Fibroblast of lung (primary cell): ENCODE measurements around the gene TRIM54. TPM values are rescaled to one million over a fixed set of nuclear protein-coding genes. Genes with fewer than 3 reads are reported as not detected.
A peak's percentile ranks its signal among the peaks of the same experiment; 100 is the strongest.

ENCODE experiments used
- DNase-seq, 2 donors: peaks; one replicate each; pipeline versions ENCODE4 v3.0.0 to v3.0.0-alpha.2; 2010; ENCODE audit warnings: low read depth in 2 of 2
- H2AFZ ChIP-seq: 2 replicates; pipeline ENCODE4 v1.5.1; 2012; ENCODE audit warnings: low read length, control low read depth, inconsistent platforms
- H3K27ac ChIP-seq: 2 replicates; pipeline ENCODE4 v1.5.1; 2011; ENCODE audit warnings: low read length, control low read depth; ENCODE audit not compliant: insufficient read depth
- H3K27me3 ChIP-seq: 2 replicates; pipeline ENCODE4 v1.5.1; 2011; ENCODE audit warnings: mild to moderate bottlenecking, low read length; ENCODE audit not compliant: control insufficient read depth, insufficient read depth
- H3K36me3 ChIP-seq: 2 replicates; pipeline ENCODE4 v1.5.1; 2011; ENCODE audit warnings: low read length; ENCODE audit not compliant: control insufficient read depth, insufficient read depth
- H3K4me1 ChIP-seq: 2 replicates; pipeline ENCODE4 v1.5.1; 2011; ENCODE audit warnings: low read length; ENCODE audit not compliant: control insufficient read depth, insufficient read depth; ENCODE audit errors: extremely low read depth
- H3K4me2 ChIP-seq: 2 replicates; pipeline ENCODE4 v1.5.1; 2011; ENCODE audit warnings: low read length, control low read depth; ENCODE audit not compliant: insufficient read depth; ENCODE audit errors: extremely low read depth
- H3K4me3 ChIP-seq, 4 experiments: fragments of 200-600 bp in 1 of 4; sonication (generic) in 1 of 4; replicated peaks in 1 of 4; 2 replicates each; pipeline ENCODE4 v1.5.1; 2011 to 2016; ENCODE audit warnings: low read length in 4 of 4, low read depth in 3 of 4, mild to moderate bottlenecking in 3 of 4, control low read depth in 2 of 4, inconsistent platforms in 1 of 4, mixed read lengths in 1 of 4; ENCODE audit not compliant: insufficient read depth in 1 of 4; ENCODE audit errors: control extremely low read depth in 1 of 4
- H3K79me2 ChIP-seq: 2 replicates; pipeline ENCODE4 v1.5.1; 2012; ENCODE audit warnings: mild to moderate bottlenecking, low read length, inconsistent platforms; ENCODE audit not compliant: control insufficient read depth, insufficient read depth
- H3K9ac ChIP-seq: 2 replicates; pipeline ENCODE4 v1.5.1; 2011; ENCODE audit warnings: mild to moderate bottlenecking, low read length, control low read depth; ENCODE audit not compliant: insufficient read depth
- H3K9me3 ChIP-seq: 2 replicates; pipeline ENCODE4 v1.5.1; 2012; ENCODE audit warnings: low read depth, low read length; ENCODE audit not compliant: control insufficient read depth, insufficient read depth
- H4K20me1 ChIP-seq: 2 replicates; pipeline ENCODE4 v1.5.1; 2011; ENCODE audit warnings: low read length; ENCODE audit not compliant: control insufficient read depth, insufficient read depth; ENCODE audit errors: extremely low read depth
- EZH2 ChIP-seq: IDR thresholded peaks from 2 replicates; pipeline ENCODE4 v1.5.1; 2012; ENCODE audit warnings: low read length, control low read depth, mild to moderate bottlenecking; ENCODE audit errors: missing control alignments
- polyA plus RNA-seq, 2 donors: library from polyadenylated mRNA; depleted of rRNA in 1 of 2; stranded (reverse) in 1 of 2; unstranded in 1 of 2; fragments of >200 nt; gene quantifications; 2 replicates each; pipeline ENCODE4 v1.2.1, GENCODE V29; 2011 to 2012; ENCODE audit warnings: missing spikeins in 1 of 2
- total RNA-seq: library from RNA; depleted of rRNA; stranded (reverse); fragments of >200 nt; gene quantifications from 2 replicates; pipeline ENCODE4 v1.2.1, GENCODE V29; 2014
- TF ChIP-seq, protein P1 (sequence below), 2 donors: IDR thresholded peaks in 1 of 2; conservative IDR thresholded peaks in 1 of 2; 1 replicate in 1 of 2; 2 replicates in 1 of 2; pipeline ENCODE4 v1.5.1; 2011 to 2012; ENCODE audit warnings: low read length in 2 of 2, control low read depth in 1 of 2, inconsistent platforms in 1 of 2, low read depth in 1 of 2, mild to moderate bottlenecking in 1 of 2

The TRIM54 gene
- total and polyA plus RNA-seq, 2 donors (not counting 1 experiment from before 2014, with no cell fraction given), result 0.17 TPM; not detected in 1

DNA sequence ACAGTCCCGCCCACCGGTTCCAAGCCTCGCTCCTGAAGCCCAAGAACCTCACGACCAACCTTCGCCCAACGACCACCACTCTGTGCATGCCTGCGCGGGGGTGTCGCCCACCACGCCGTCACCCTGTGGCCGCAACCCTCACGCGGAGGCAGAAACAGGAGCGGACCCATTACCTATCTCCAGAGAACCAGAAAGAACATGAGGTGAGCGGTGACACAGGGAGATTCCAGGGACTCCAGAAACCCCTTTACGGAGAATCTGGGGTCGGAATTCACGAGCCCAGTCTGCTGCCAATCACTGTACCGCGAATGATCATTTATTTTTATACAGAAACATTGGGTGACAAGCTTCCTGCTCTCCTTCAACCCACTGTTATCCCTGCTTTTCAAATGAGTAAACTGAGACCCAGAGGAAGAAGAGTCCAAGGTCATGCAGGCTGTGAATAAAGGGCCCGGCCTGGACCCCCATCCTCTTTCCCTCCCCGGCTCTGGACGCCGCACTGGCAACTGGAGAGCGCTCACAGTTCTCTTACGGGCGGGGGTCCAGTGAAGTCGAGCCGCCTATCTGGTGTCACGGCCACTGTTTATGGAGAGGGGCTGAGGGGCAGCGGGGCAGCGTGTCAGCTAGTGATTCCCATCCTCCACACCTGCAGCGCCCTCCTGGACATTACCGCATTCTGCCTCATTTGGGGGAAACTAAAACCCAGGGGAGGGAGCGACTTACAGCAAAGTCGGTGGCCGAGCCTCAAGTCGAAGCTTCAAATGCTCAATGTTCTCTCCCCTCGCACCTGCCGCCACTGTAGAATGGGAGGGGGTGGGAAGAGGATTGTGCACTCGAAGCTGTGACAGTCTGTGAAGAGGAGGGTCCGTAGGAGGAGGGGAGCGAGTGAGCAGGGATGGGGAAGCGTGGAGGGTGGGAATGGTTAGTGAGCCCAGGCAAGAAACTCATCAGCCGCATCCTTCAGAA is 18.7 kb upstream of the TRIM54 start:
- Histone ChIP-seq H2AFZ (no peak overlapping the region), H3K4me2 (peak overlapping the region; percentile 68), H3K36me3 (no peaks in the 10 kb centered on the region), H3K9ac (no peak overlapping the region), H3K27ac (no peak overlapping the region), H4K20me1 (no peaks in the 10 kb centered on the region), H3K79me2 (no peaks in the 10 kb centered on the region), H3K27me3 (peaks cover 77% of the 10 kb centered on the region), H3K9me3 (no peaks in the 10 kb centered on the region), H3K4me3 (peak overlapping the region in 3 of 4 experiments; percentile 21 to 52 (median 38)), H3K4me1 (peaks cover 2% of the 10 kb centered on the region)
- no peak for DNase-seq
- TF ChIP-seq EZH2, result peak; percentile 99
- TF ChIP-seq, protein P1, sequence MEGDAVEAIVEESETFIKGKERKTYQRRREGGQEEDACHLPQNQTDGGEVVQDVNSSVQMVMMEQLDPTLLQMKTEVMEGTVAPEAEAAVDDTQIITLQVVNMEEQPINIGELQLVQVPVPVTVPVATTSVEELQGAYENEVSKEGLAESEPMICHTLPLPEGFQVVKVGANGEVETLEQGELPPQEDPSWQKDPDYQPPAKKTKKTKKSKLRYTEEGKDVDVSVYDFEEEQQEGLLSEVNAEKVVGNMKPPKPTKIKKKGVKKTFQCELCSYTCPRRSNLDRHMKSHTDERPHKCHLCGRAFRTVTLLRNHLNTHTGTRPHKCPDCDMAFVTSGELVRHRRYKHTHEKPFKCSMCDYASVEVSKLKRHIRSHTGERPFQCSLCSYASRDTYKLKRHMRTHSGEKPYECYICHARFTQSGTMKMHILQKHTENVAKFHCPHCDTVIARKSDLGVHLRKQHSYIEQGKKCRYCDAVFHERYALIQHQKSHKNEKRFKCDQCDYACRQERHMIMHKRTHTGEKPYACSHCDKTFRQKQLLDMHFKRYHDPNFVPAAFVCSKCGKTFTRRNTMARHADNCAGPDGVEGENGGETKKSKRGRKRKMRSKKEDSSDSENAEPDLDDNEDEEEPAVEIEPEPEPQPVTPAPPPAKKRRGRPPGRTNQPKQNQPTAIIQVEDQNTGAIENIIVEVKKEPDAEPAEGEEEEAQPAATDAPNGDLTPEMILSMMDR (conservative IDR thresholded peaks at IDR 0.05 in 1 of 2, IDR thresholded peaks at IDR 0.05 in 1 of 2; ENCODE audit: low read depth in 1 of 2, low read length in 2 of 2), result no peak

DNA sequence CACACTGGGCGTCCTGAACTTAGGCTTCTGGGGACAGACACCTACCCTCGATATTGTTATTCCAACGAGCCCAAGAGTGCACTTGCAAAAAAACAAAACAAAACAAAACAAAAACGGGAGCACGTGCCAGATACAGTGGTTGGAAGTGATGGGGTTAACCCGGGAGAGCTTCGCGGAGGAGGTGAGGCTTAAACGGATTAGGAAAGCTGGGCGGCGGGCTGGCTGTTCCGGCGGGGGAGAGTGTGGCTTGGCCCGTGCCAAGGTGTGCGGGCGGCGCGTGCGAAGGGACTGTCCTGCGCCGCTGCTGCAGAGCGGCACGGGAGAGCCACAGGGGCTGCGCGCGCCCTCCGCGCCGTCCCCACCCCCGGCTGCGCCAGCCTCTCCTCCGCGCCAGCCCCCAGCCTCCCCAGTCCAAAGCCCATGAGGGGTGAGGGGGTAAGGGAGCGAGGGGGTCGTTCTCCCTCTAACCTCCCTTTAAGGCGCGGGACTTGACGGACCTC is 17.9 kb upstream of the TRIM54 start:
- H3K9ac ChIP-seq, result no peak overlapping the region
- H3K27ac ChIP-seq, result no peak overlapping the region
- DNase-seq, result no peak
- peaks cover 80% of the 10 kb centered on the region for H3K27me3 ChIP-seq
- peak overlapping the region; percentile 68 for H3K4me2 ChIP-seq
- H3K36me3 ChIP-seq, result no peaks in the 10 kb centered on the region
- H3K4me1 ChIP-seq, result peaks cover 2% of the 10 kb centered on the region
- H3K79me2 ChIP-seq, result no peaks in the 10 kb centered on the region
- TF ChIP-seq, protein P1 (conservative IDR thresholded peaks at IDR 0.05 in 1 of 2, IDR thresholded peaks at IDR 0.05 in 1 of 2; ENCODE audit: low read depth in 1 of 2, low read length in 2 of 2), result no peak
- TF ChIP-seq EZH2, result peak; percentile 54
- no peaks in the 10 kb centered on the region for H4K20me1 ChIP-seq
- H3K4me3 ChIP-seq, result peak overlapping the region in 1 of 4 experiments; percentile 14
- no peaks in the 10 kb centered on the region for H3K9me3 ChIP-seq
- no peak overlapping the region for H2AFZ ChIP-seq

DNA sequence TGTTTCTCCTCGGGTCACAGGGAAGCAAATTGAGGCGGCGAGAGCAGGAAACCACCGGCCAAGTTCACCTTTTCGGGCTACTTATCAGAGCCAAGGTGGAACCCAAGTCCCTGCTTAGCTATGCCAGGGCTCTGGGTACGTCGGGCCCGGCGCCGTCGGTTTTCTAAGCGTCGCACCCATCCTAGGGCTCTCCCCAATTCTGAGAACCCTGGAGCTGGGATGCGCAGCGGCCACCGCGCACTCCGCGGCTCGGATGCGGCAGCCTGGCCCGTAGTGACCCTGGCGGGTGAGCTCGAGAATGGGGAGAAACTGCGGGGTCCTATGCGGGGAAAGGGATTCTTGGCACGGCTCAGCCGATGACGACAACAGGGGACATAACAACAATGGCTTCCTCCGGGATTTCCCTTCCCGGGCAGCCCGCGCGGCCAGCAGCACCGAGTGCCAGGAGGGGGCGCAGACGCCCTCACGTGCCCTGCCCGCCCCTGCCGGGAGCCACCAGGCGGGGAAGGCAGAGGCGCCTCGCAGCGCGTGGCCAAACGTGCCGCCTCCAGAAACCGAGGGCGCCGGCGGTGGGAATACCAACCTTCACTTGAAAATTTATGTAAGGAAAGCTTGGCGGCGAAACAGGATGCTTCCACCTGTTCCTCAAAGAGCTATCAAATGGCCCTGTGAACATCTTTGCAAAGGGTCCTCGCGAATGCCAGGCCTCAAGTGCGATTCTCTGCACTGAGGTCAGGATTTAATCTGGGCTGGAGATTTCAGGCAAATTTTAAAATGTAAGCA is 17.3 kb upstream of the TRIM54 start:
- Histone ChIP-seq H3K27me3 (peaks cover 73% of the 10 kb centered on the region), H3K79me2 (no peaks in the 10 kb centered on the region), H3K27ac (no peak overlapping the region), H3K9me3 (no peaks in the 10 kb centered on the region), H4K20me1 (no peaks in the 10 kb centered on the region), H3K4me1 (peaks cover 2% of the 10 kb centered on the region), H3K9ac (no peak overlapping the region), H3K4me3 (peak overlapping the region; percentile 14 to 35 (median 21)), H3K4me2 (peak overlapping the region; percentile 68), H2AFZ (no peak overlapping the region), H3K36me3 (no peaks in the 10 kb centered on the region)
- no peak for TF ChIP-seq EZH2
- TF ChIP-seq, protein P1 (conservative IDR thresholded peaks at IDR 0.05 in 1 of 2, IDR thresholded peaks at IDR 0.05 in 1 of 2; ENCODE audit: low read depth in 1 of 2, low read length in 2 of 2), result peak; percentile 28 to 48
- peak; percentile 29 to 31 for DNase-seq
